Mesothelial cell of epicardium (in vitro differentiated cells): ENCODE data around the gene RPS6KA4. TPM values are rescaled to one million over a fixed set of nuclear protein-coding genes. Genes with fewer than 3 reads are reported as not detected.

Source experiments
- DNase-seq, 2 experiments: peaks; one replicate each; pipeline ENCODE4 v3.0.0; 2021; ENCODE audit warnings: low spot score in 2 of 2; ENCODE audit not compliant: unreplicated experiment in 2 of 2
- H3K27ac Mint-ChIP-seq: 2 replicates; pipeline ENCODE4 v1.8.0; 2021; ENCODE audit warnings: mixed read lengths
- H3K27me3 Mint-ChIP-seq: 2 replicates; pipeline ENCODE4 v1.8.0; 2021; ENCODE audit warnings: low read depth, mixed read lengths
- H3K36me3 Mint-ChIP-seq: 2 replicates; pipeline ENCODE4 v1.8.0; 2021; ENCODE audit warnings: mixed read lengths
- H3K4me1 Mint-ChIP-seq: 2 replicates; pipeline ENCODE4 v1.8.0; 2021; ENCODE audit warnings: mixed read lengths
- H3K4me3 Mint-ChIP-seq: 2 replicates; pipeline ENCODE4 v1.8.0; 2021; ENCODE audit warnings: mild to moderate bottlenecking, moderate library complexity, mixed read lengths
- H3K9me3 Mint-ChIP-seq: 2 replicates; pipeline ENCODE4 v1.8.0; 2021; ENCODE audit warnings: mixed read lengths
- CTCF ChIP-seq: fragments of 200-600 bp; sonication (generic); IDR thresholded peaks from one replicate; pipeline ENCODE4 v1.5.0; 2021; ENCODE audit warnings: antibody characterized with exemption; ENCODE audit not compliant: unreplicated experiment
- total RNA-seq: library from RNA; stranded (reverse); gene quantifications from 3 replicates; pipeline ENCODE4 v1.2.1, GENCODE V29; 2021

RPS6KA4 gene
- total RNA-seq, 1 donor from 2014 or later: 30.1 TPM

DNA sequence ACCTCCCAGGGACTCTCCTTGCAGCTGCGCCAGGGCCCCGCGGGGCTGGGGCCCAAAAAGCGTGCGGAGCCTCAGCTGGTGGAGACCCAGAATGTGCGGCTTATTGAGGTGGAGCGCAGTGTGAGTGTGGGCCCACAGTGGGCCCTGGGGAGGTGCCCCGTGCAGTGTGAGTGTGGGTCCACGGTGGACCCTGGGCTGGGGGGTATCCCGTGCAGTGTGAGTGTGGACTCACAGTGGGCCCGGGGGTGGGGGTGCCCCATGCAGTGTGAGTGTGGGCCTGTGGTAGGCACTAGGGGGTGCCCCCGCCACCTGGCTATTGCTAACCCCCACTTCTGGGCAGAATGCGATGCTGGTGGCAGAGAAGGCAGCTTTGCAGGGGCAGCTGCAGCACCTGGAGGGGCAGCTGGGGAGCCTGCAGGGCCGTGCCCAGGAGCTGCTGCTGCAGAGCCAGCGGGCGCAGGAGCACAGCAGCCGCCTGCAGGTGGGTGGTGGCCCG lies 7.8 kb upstream of the RPS6KA4 start:
- no peak for TF ChIP-seq CTCF
- DNase-seq: no peak
- Mint-ChIP-seq H3K4me1 (peaks cover 2% of the 10 kb centered on the region), H3K27me3 (no peaks in the 10 kb centered on the region), H3K4me3 (no peak overlapping the region), H3K27ac (no peak overlapping the region), H3K9me3 (no peaks in the 10 kb centered on the region), H3K36me3 (no peaks in the 10 kb centered on the region)

- Mint-ChIP-seq H3K27me3 (no peaks in the 10 kb centered on the region), H3K27ac (no peak overlapping the region), H3K9me3 (no peaks in the 10 kb centered on the region), H3K36me3 (no peaks in the 10 kb centered on the region), H3K4me3 (no peak overlapping the region), H3K4me1 (peaks cover 7% of the 10 kb centered on the region)
- no peak for DNase-seq
- no peak for TF ChIP-seq CTCF
Measured at GRCh38 chr11:64352099-64352994, 6.6 kb upstream of the RPS6KA4 start.

- no peaks in the 10 kb centered on the region for H3K9me3 Mint-ChIP-seq
- DNase-seq: no peak
- no peak overlapping the region for H3K27ac Mint-ChIP-seq
- H3K4me1 Mint-ChIP-seq: peaks cover 13% of the 10 kb centered on the region
- no peak for TF ChIP-seq CTCF
- no peaks in the 10 kb centered on the region for H3K36me3 Mint-ChIP-seq
- no peaks in the 10 kb centered on the region for H3K27me3 Mint-ChIP-seq
- H3K4me3 Mint-ChIP-seq: no peak overlapping the region
Measured at GRCh38 chr11:64352995-64353714, 5.8 kb upstream of the RPS6KA4 start.

- DNase-seq: no peak
- Mint-ChIP-seq H3K27ac (no peak overlapping the region), H3K36me3 (no peaks in the 10 kb centered on the region), H3K27me3 (no peaks in the 10 kb centered on the region), H3K4me1 (peaks cover 18% of the 10 kb centered on the region), H3K4me3 (no peak overlapping the region), H3K9me3 (no peaks in the 10 kb centered on the region)
- no peak for TF ChIP-seq CTCF
Measured at GRCh38 chr11:64353715-64354506, 5.1 kb upstream of the RPS6KA4 start.
